Measurements from ENCODE around the gene RIPPLY3. TPM values are rescaled to one million over a fixed set of nuclear protein-coding genes. Genes with fewer than 3 reads are reported as not detected.

The RIPPLY3 gene
- total and polyA plus RNA-seq, 2 of the 13 experiments (the other 11 are each of a cell fraction or from before 2014, with no cell fraction given), result 0.09 to 2.9 TPM

DNA sequence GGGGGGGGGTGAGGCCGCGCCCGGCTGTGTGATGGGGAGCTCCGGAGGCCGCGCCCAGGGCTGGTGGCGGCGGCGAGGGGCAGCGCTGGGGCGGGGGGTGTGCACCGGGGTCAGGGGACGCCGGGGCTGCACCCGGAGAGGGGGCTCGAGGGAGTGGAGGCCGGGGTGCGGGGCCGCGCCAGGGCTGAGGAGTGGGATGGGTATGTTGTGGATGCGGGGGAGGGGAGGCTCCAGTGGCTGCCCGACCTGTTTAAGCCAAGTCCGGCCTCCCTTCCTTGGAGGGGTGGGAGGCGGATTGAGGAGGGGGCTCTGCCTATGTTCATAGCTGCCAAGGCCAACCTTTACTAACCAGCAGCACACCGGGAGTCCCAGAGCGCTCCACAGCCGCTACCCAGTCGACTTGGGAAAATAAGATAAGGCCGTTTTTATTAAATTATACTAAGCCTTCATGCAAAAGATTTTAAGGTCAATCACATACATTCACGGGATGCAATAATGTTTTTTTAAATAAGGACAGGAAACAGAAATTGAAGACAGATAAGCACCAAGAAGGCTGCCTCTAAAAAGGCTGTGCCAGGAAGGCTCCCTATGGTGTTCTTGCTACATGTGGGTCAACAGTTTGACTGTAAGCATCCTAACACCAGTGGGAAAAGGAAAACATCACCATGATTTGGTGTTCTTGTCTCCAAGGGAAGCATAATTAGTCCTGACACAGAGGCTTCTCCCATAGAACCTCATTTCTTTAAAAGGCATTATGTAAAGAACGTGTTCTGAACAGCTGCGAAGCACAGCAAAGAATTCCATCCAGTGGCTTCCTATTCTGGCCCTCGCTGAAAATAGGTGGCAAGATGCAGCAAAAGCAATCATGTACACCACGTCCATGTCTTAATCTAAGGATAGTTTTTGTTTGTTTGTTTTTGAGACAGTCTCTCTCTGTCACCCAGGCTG, 39.4 kb upstream of the RIPPLY3 start (continued):
- TF ChIP-seq MXD3 (CRISPR knock-in tag; IDR thresholded peaks at IDR 0.05) (no peak), AFF4 (CRISPR knock-in tag; IDR thresholded peaks at IDR 0.05) (no peak), ZNF800 (CRISPR knock-in tag; IDR thresholded peaks at IDR 0.05) (no peak), FOXJ3 (CRISPR knock-in tag; IDR thresholded peaks at IDR 0.05; ENCODE audit: borderline replicate concordance) (no peak), ATM (IDR thresholded peaks at IDR 0.05; ENCODE audit: borderline replicate concordance) (no peak), MAZ (IDR thresholded peaks at IDR 0.05; ENCODE audit: borderline replicate concordance, low read depth, low read length) (no peak), MAZ (CRISPR knock-in tag; IDR thresholded peaks at IDR 0.05; ENCODE audit: low read depth) (no peak), NR2F6 (IDR thresholded peaks at IDR 0.05) (no peak), NR2F6 (CRISPR knock-in tag; IDR thresholded peaks at IDR 0.05) (no peak), CENPT (CRISPR knock-in tag; IDR thresholded peaks at IDR 0.05; ENCODE audit: low read depth) (no peak), TAF15 (IDR thresholded peaks at IDR 0.05; ENCODE audit: low read depth, low read length, poor library complexity, severe bottlenecking) (no peak), TARDBP (CRISPR knock-in tag; IDR thresholded peaks at IDR 0.05) (no peak)
- TF ChIP-seq, protein P1, sequence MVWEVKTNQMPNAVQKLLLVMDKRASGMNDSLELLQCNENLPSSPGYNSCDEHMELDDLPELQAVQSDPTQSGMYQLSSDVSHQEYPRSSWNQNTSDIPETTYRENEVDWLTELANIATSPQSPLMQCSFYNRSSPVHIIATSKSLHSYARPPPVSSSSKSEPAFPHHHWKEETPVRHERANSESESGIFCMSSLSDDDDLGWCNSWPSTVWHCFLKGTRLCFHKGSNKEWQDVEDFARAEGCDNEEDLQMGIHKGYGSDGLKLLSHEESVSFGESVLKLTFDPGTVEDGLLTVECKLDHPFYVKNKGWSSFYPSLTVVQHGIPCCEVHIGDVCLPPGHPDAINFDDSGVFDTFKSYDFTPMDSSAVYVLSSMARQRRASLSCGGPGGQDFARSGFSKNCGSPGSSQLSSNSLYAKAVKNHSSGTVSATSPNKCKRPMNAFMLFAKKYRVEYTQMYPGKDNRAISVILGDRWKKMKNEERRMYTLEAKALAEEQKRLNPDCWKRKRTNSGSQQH (CRISPR knock-in tag; IDR thresholded peaks at IDR 0.05; ENCODE audit: low read depth), result peak; percentile 6; the same call in 1 of the 2 replicates
- TF ChIP-seq, protein P2, sequence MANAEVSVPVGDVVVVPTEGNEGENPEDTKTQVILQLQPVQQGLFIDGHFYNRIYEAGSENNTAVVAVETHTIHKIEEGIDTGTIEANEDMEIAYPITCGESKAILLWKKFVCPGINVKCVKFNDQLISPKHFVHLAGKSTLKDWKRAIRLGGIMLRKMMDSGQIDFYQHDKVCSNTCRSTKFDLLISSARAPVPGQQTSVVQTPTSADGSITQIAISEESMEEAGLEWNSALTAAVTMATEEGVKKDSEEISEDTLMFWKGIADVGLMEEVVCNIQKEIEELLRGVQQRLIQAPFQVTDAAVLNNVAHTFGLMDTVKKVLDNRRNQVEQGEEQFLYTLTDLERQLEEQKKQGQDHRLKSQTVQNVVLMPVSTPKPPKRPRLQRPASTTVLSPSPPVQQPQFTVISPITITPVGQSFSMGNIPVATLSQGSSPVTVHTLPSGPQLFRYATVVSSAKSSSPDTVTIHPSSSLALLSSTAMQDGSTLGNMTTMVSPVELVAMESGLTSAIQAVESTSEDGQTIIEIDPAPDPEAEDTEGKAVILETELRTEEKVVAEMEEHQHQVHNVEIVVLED (CRISPR knock-in tag; IDR thresholded peaks at IDR 0.05; ENCODE audit: borderline replicate concordance), result no peak
- TF ChIP-seq, protein P3, sequence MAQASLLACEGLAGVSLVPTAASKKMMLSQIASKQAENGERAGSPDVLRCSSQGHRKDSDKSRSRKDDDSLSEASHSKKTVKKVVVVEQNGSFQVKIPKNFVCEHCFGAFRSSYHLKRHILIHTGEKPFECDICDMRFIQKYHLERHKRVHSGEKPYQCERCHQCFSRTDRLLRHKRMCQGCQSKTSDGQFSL (CRISPR knock-in tag; IDR thresholded peaks at IDR 0.05), result peak; percentile 78; the same call in 1 of the 2 replicates
- TF ChIP-seq, protein P4, sequence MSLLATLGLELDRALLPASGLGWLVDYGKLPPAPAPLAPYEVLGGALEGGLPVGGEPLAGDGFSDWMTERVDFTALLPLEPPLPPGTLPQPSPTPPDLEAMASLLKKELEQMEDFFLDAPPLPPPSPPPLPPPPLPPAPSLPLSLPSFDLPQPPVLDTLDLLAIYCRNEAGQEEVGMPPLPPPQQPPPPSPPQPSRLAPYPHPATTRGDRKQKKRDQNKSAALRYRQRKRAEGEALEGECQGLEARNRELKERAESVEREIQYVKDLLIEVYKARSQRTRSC (CRISPR knock-in tag; IDR thresholded peaks at IDR 0.05; ENCODE audit: low read depth), result no peak

Measured in HepG2 (cell line).